GM12864 (cell line): ENCODE measurements around the gene GNAT2.

Experiments
- DNase-seq: peaks from one replicate; pipeline ENCODE4 v3.0.0-alpha.2; 2011; ENCODE audit warnings: low read depth
- H3K4me3 ChIP-seq: 2 replicates; pipeline ENCODE4 v1.5.1; 2011; ENCODE audit warnings: mild to moderate bottlenecking, low read depth, low read length, control low read depth
- TF ChIP-seq, protein P1 (sequence below): IDR thresholded peaks from 2 replicates; pipeline ENCODE4 v1.5.1; 2011; ENCODE audit warnings: low read depth, mild to moderate bottlenecking, moderate library complexity, low read length, control low read depth, inconsistent platforms; ENCODE audit errors: missing control alignments

Gene GNAT2

DNA sequence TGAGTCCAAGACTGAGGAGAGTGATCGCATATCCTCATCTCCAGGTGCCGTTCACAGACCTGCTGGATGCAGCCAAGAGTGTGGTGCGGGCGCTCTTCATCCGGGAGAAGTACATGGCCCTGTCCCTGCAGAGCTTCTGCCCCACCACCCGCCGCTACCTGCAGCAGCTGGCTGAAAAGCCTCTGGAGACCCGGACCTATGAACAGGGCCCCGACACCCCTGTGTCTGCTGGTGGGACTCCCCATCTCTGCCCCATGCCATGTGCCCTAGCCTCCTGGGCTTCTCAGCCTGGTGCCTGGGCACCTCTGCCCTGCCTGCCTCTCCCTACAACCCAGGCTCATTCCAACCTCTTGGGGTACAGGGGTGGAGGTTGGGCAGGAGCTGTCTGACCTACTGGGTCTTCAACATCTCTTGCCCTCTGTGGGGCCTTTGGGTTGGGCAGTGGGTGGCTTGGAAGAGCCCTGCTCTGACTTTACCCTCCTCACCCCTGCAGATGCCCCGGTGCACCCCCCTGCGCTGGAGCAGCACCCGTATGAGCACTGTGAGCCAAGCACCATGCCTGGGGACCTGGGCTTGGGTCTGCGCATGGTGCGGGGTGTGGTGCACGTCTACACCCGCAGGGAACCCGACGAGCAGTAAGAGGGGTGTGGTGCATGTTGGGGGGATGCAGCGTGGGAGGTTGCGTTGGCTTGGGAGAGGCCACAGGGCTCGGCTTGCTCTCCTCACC lies 7.4 kb upstream of the GNAT2 start:
- TF ChIP-seq, protein P1, sequence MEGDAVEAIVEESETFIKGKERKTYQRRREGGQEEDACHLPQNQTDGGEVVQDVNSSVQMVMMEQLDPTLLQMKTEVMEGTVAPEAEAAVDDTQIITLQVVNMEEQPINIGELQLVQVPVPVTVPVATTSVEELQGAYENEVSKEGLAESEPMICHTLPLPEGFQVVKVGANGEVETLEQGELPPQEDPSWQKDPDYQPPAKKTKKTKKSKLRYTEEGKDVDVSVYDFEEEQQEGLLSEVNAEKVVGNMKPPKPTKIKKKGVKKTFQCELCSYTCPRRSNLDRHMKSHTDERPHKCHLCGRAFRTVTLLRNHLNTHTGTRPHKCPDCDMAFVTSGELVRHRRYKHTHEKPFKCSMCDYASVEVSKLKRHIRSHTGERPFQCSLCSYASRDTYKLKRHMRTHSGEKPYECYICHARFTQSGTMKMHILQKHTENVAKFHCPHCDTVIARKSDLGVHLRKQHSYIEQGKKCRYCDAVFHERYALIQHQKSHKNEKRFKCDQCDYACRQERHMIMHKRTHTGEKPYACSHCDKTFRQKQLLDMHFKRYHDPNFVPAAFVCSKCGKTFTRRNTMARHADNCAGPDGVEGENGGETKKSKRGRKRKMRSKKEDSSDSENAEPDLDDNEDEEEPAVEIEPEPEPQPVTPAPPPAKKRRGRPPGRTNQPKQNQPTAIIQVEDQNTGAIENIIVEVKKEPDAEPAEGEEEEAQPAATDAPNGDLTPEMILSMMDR = no peak
- no peak overlapping the region for H3K4me3 ChIP-seq
- no peak for DNase-seq

DNA sequence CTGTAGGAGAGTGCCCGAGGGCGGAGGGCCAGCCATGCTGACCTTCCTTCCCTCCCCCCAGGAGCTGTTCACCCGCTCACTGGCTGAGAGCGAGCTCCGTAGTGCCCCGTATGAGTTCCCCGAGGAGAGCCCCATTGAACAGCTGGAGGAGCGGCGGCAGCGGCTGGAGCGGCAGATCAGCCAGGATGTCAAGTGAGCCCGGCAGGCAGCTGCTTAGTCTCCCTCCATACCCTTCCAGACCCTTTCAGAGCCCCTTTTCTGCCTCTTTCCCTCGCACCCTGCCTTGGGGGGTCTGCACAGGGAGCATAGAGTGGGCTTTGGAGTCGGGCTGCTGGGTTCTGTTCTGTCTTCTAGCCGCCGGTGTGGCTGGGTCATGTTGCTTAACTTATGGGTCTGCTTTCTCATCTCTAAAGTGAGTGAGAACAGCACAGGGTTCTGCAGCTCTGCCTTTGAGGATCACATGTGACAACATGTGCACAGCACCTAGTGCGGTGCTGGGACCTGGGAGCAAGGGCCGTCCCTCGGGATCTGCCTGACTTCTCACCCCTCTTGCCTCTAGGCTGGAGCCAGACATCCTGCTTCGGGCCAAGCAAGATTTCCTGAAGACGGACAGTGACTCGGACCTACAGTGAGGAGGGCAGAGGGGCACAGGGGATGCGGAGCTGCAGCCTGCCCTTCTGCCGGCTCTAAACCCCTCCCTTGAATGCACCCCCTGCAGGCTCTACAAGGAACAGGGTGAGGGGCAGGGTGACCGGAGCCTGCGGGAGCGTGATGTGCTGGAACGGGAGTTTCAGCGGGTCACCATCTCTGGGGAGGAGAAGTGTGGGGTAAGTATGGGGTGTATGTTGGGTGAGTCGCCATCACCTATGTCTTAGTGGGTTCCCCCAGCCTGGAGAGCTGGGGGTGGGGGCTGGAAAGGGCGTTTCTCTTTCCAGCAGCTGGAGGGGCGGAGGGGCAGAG lies 6.5 kb upstream of the GNAT2 start:
- TF ChIP-seq, protein P1 = no peak
- DNase-seq = no peak

DNA sequence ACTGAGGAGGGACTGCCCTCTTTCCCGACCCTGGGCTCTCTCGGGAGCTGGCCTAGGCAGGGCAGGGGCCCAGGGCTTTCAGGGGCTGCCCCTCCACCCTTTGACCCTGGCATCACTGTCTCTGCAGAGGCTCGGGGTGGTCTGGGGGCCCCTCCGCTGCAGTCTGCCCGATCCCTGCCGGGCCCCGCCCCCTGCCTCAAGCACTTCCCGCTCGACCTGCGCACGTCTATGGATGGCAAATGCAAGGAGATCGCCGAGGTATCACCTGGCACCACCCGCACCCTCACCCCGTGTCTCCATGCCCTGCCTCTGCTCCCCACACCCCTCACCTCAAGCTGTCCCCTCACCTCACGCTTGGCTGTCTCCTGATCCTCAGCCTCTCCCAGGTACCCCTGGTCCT lies 5.8 kb upstream of the GNAT2 start:
- H3K4me3 ChIP-seq = no peak overlapping the region
- TF ChIP-seq, protein P1 = no peak
- no peak for DNase-seq

More for the DNA sequence above, 6.5 kb upstream of the GNAT2 start:
- H3K4me3 ChIP-seq = no peak overlapping the region

GRCh38 chr1:109624201-109625010 lies 5.0 kb upstream of the GNAT2 start:
- TF ChIP-seq, protein P1 = no peak
- DNase-seq = no peak
- H3K4me3 ChIP-seq = peak overlapping the region; percentile 9; the same call in 1 of the 2 replicates

DNA sequence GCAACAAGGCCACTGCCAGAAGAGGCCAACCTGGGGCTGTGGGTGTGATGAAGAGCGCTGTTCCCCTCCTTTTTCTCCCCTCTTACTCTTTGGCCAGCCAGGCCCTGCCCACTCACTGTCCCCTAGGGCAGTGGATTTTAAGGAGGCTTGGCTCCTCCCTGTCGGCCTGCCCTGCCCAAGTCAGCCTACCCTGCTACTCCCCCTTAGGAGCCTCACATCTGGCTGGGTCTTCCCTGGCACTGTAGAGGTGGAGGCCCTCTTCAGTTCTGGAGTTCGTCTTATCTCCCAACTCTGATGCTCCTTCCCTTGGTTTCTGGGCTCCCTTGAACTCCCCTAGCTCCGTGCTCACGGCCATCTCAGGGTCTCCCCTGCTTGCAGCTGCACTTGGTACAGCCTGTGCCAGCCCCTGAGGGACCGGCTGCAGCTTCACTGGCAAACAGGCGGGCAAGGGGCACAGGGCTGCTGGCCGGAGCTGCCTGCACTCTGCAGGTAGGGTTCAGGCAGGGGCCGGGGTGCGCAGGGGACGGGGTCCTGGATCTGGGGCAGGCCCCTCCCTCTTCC lies 4.3 kb upstream of the GNAT2 start:
- H3K4me3 ChIP-seq = peak overlapping the region; percentile 3; the same call in 1 of the 2 replicates
- TF ChIP-seq, protein P1 = no peak

DNA sequence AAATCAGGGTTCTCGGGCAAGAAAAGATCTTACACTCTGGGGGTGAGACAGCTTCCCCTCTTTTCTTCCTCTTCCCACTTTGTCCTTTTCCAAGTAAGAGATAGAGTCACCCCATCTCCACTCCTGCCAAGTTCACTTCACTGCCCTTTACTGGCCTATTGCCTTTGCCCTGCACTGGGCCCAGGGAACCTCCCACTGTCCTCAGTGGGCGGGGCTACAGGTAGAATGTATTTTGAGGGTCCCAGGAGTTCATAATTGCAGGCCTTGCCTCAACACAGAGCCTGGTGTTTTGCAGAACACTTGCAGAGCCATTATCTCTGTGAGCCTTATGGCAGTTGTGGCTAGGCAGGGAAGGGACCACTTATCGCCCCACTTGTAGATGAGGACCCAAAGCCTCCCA lies 3.5 kb upstream of the GNAT2 start:
- H3K4me3 ChIP-seq = no peak overlapping the region
- DNase-seq = no peak
- TF ChIP-seq, protein P1 = no peak

More for the DNA sequence above, 4.3 kb upstream of the GNAT2 start:
- DNase-seq = no peak
